ENCODE measurements around the gene ASGR2. TPM values are rescaled to one million over a fixed set of nuclear protein-coding genes. Genes with fewer than 3 reads are reported as not detected.

Gene ASGR2
- total RNA-seq, 1 donor from 2014 or later: not detected

- DNase-seq (ENCODE audit: low read depth): no peak
- H3K4me3 ChIP-seq (ENCODE audit: low read depth, low read length): no peak overlapping the region
- no peak for TF ChIP-seq CTCF (conservative IDR thresholded peaks at IDR 0.05; ENCODE audit: low read depth, low read length)
Measured at GRCh38 chr17:7058831-7059447, 55.7 kb downstream of the ASGR2 start.

- DNase-seq (ENCODE audit: low read depth): no peak
Measured at GRCh38 chr17:7056386-7056785, 58.2 kb downstream of the ASGR2 start.

More at GRCh38 chr17:7056386-7056785, 58.2 kb downstream of the ASGR2 start:
- no peak for TF ChIP-seq CTCF (conservative IDR thresholded peaks at IDR 0.05; ENCODE audit: low read depth, low read length)
- H3K4me3 ChIP-seq (ENCODE audit: low read depth, low read length): no peak overlapping the region

Other genes with a start within 250 kb of the ASGR2 start
- gene ALOX12, start 118.8 kb downstream of the ASGR2 start, total RNA-seq: 0.98 and 1.0 TPM in 2 replicates
- gene RNASEK, start 102.2 kb downstream of the ASGR2 start, total RNA-seq: 180 and 275 TPM in 2 replicates
- gene BCL6B, start 91.8 kb downstream of the ASGR2 start, total RNA-seq: under 0.01 TPM in 1 of 2 replicates, not detected in the other
- gene SLC16A13, start 78.8 kb downstream of the ASGR2 start, total RNA-seq: 3.1 and 4.1 TPM in 2 replicates
- gene SLC16A11, start 70.7 kb downstream of the ASGR2 start, total RNA-seq: not detected in 2 replicates
- gene CLEC10A, start 34.6 kb downstream of the ASGR2 start, total RNA-seq: not detected in 2 replicates
- 0.72 and 5.1 TPM in 2 replicates for gene ASGR1, start 64.5 kb upstream of the ASGR2 start, total RNA-seq
- 2.6 and 7.8 TPM in 2 replicates for gene DLG4, start 105.0 kb upstream of the ASGR2 start, total RNA-seq
- 320 and 573 TPM in 2 replicates for gene ACADVL, start 105.1 kb upstream of the ASGR2 start, total RNA-seq
- gene DVL2, start 119.7 kb upstream of the ASGR2 start, total RNA-seq: 46.5 and 68.0 TPM in 2 replicates
- 27.1 and 42.8 TPM in 2 replicates for gene PHF23, start 124.6 kb upstream of the ASGR2 start, total RNA-seq
- gene GABARAP, start 127.6 kb upstream of the ASGR2 start, total RNA-seq: 298 and 570 TPM in 2 replicates
- gene CTDNEP1, start 136.9 kb upstream of the ASGR2 start, total RNA-seq: 36.4 and 58.5 TPM in 2 replicates
- 37.0 and 54.8 TPM in 2 replicates for gene ELP5, start 137.4 kb upstream of the ASGR2 start, total RNA-seq
- gene CLDN7, start 147.7 kb upstream of the ASGR2 start, total RNA-seq: 105 and 200 TPM in 2 replicates
- gene SLC2A4, start 166.9 kb upstream of the ASGR2 start, total RNA-seq: 0.23 and 0.36 TPM in 2 replicates
- 0.14 and 0.35 TPM in 2 replicates for gene YBX2, start 179.8 kb upstream of the ASGR2 start, total RNA-seq
- 353 and 817 TPM in 2 replicates for gene EIF5A, start 192.8 kb upstream of the ASGR2 start, total RNA-seq
- 91.5 and 104 TPM in 2 replicates for gene GPS2, start 200.5 kb upstream of the ASGR2 start, total RNA-seq
- 13.4 and 19.3 TPM in 2 replicates for gene NEURL4, start 214.5 kb upstream of the ASGR2 start, total RNA-seq
- gene ACAP1, start 221.7 kb upstream of the ASGR2 start, total RNA-seq: 0.81 and 1.4 TPM in 2 replicates
- gene KCTD11, start 237.3 kb upstream of the ASGR2 start, total RNA-seq: 9.8 and 12.3 TPM in 2 replicates
- not detected in 2 replicates for gene TMEM95, start 240.3 kb upstream of the ASGR2 start, total RNA-seq

Measured in epithelial cell of proximal tubule (primary cell).